Eye (tissue), 1 donor: ENCODE results near the gene DYRK3.

Experiments used
- DNase-seq: peaks from one replicate; pipeline ENCODE4 v3.0.0-alpha.2; 2015

Gene DYRK3

GRCh38 chr1:206662396-206663092, 27.2 kb downstream of the DYRK3 start:
- DNase-seq, result no peak

GRCh38 chr1:206663362-206663761, 28.0 kb downstream of the DYRK3 start:
- no peak for DNase-seq

GRCh38 chr1:206663832-206664652, 28.7 kb downstream of the DYRK3 start:
- DNase-seq, result peak; percentile 96

- no peak for DNase-seq
Measured at GRCh38 chr1:206664740-206665139, 29.4 kb downstream of the DYRK3 start.

GRCh38 chr1:206666031-206666561, 30.8 kb downstream of the DYRK3 start:
- DNase-seq, result no peak

- DNase-seq, result no peak
Measured at GRCh38 chr1:206666954-206667665, 31.8 kb downstream of the DYRK3 start.

GRCh38 chr1:206668351-206668750, 33.0 kb downstream of the DYRK3 start:
- no peak for DNase-seq

- no peak for DNase-seq
Measured at GRCh38 chr1:206668874-206669410, 33.6 kb downstream of the DYRK3 start.

GRCh38 chr1:206672011-206672688, 36.8 kb downstream of the DYRK3 start:
- peak; percentile 62 for DNase-seq

- DNase-seq, result peak; percentile 87
Measured at GRCh38 chr1:206672844-206673758, 37.8 kb downstream of the DYRK3 start.

GRCh38 chr1:206674236-206674635, 38.9 kb downstream of the DYRK3 start:
- DNase-seq, result no peak

GRCh38 chr1:206674745-206675175, 39.4 kb downstream of the DYRK3 start:
- peak; percentile 28 for DNase-seq

GRCh38 chr1:206676499-206676898, 41.2 kb downstream of the DYRK3 start:
- DNase-seq, result no peak

GRCh38 chr1:206678490-206678889, 43.2 kb downstream of the DYRK3 start:
- no peak for DNase-seq

- DNase-seq, result no peak
Measured at GRCh38 chr1:206679738-206680211, 44.4 kb downstream of the DYRK3 start.

GRCh38 chr1:206680279-206680678, 44.9 kb downstream of the DYRK3 start:
- DNase-seq, result no peak

- DNase-seq, result no peak
Measured at GRCh38 chr1:206681359-206681758, 46.0 kb downstream of the DYRK3 start.

- no peak for DNase-seq
Measured at GRCh38 chr1:206682111-206682510, 46.8 kb downstream of the DYRK3 start.

GRCh38 chr1:206683313-206683712, 48.0 kb downstream of the DYRK3 start:
- no peak for DNase-seq

GRCh38 chr1:206684003-206684402, 48.7 kb downstream of the DYRK3 start:
- DNase-seq, result no peak
